ENCODE results near the gene NCAPG2. TPM values are rescaled to one million over a fixed set of nuclear protein-coding genes. Genes with fewer than 3 reads are reported as not detected.

The NCAPG2 gene
- total RNA-seq, 2 experiments from 2014 or later = 85.0 to 90.9 TPM

DNA sequence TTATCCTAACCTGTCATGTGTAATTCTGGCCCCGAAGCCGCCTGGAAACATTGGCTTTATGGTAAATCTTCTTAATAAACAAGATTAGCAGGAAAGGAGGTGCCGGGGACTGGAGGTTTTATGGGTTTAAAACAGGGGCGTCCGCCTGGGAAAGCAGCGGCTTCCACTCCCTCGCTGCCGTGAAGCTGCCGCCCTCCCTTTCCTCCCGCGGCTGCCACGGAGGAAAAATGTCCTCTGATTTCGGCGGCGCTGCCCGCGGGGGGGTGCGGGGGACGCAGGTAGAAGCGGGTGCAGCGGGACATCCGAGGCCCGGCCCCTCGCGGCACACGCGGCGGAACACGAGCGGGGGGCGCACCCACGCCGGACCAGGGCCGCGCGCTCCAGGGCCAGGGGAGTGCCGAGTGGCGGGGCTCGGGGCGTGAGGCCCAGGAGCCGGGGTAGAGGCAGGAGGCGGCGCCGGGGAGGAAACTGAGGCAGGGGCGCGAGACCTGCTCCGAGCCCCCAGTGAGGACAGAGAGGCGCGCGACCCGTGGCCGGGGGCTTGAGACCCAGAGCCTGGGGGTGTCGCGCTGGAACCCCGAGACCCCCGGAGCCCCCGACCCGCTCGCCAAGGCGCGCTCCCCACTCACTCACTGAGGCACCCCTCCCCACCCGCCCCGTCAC lies 118.0 kb downstream of the NCAPG2 start:
- CTCF ChIA-PET = no interaction called here

DNA sequence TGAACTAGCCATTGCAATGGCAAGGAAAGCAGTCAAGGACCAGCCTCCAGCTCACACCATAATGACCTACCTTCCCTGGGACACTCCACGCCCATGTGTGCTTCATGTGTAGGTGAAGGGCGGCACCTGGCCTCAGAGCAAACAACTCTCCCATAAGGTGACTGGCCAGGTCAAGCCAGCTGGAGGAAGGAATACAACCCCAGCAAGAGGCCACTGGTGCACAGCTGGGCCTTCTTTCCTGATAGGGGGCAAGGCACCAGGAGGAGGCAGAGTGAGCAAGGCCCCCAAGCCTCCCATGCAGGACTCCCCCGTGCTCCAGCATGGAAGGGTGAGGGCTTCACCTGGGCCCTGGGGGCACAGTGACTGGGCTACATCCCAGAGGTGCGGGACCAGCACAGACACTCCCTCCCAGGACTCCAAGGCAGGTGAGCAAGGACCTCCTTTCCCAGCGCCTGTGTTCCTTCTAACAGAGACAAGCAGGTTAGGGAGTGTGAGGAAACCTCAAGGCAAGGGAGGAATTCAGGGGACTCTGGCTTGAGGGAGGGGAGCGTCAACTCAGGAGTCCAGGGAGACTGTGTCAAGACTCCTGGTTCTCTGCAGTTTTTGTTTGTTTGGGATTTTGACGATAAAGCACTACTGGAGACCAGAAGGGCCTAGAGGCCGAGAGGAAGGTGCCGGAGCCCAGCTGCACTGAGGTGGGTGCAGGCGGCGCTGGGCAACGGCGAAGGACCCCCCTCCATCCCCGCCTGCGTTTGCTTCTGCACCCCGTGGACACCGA lies 118.7 kb downstream of the NCAPG2 start:
- ChIA-PET POLR2A (no interaction called here), CTCF (no interaction called here)

More for the DNA sequence above, 118.0 kb downstream of the NCAPG2 start:
- POLR2A ChIA-PET = no interaction called here

DNA sequence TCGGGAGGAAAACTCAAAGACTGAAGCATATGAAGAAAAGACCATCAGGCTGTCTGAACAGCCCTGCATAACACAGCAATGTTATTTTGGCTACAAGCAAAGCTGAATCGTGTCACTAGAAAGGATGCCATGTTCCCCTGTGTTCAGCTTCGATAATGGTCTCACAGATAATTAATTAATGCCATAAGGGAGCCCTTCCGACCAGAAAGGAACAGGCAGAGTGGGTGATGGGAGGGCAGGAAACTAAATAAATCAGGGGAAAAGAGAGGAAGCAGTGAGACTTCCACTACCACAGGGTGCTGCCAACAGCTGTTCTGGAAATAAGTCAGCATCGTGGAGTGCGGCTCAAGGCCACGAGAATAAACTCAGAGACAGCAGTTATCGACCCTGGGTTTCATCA lies 120.2 kb downstream of the NCAPG2 start:
- CTCF ChIA-PET = no interaction called here
- POLR2A ChIA-PET = no interaction called here

DNA sequence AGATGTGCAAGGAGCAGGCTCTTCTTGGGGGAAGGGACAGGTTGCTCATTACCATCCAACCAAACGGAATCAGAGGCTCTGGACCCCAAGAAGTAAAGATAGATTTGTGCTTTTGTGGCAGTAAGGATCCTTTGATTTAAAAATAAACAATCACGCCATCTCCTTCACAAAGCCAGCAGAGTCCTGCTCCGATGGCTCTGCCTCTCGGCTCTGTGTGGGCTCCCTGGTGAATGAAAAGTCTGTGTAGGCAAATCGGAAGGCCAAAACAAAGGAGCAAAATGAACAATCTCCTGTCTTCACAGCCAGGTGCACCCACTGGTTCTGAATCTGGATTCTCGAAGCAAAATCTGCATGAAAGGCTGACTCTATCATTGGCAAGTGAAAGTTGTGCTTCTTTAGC lies 120.8 kb downstream of the NCAPG2 start:
- POLR2A ChIA-PET = no interaction called here
- CTCF ChIA-PET = no interaction called here

DNA sequence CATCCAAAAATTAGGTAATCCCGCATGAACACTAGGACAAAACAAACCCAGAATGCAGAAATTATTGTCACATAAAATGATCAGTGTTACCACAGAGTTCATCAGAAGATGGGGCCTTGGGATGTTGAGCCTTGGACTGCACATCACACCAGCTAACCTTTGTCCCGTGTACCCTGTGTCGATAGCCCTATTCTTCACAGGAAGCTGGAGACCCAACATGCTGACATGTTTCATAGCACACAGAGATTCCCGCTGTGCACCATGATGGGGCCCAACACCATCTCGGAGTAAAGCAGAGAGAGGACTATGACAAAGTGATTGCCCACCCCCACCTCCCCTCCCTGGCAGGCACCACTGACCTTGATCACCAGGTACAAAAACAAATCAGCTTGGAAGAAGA lies 121.5 kb downstream of the NCAPG2 start:
- POLR2A ChIA-PET = no interaction called here
- CTCF ChIA-PET = no interaction called here

DNA sequence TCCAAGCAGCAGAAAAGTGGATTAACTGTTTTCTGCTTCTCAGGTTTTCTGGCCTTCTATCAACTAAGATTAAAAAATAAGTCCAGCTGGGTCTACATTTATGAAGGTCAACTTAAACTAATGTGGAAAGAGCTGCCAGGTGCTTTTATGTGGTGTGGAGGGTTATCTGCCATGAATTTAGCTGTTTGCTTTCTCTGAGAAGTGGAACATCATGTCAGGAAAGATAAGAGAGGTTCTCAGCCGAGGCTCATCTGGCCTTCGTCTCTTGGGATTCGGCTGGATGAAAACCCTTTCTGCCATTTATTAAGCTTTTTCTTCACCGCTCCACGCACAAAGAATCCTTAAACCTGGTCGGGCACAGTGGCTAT lies 122.5 kb downstream of the NCAPG2 start:
- ChIA-PET CTCF (no interaction called here), POLR2A (no interaction called here)

DNA sequence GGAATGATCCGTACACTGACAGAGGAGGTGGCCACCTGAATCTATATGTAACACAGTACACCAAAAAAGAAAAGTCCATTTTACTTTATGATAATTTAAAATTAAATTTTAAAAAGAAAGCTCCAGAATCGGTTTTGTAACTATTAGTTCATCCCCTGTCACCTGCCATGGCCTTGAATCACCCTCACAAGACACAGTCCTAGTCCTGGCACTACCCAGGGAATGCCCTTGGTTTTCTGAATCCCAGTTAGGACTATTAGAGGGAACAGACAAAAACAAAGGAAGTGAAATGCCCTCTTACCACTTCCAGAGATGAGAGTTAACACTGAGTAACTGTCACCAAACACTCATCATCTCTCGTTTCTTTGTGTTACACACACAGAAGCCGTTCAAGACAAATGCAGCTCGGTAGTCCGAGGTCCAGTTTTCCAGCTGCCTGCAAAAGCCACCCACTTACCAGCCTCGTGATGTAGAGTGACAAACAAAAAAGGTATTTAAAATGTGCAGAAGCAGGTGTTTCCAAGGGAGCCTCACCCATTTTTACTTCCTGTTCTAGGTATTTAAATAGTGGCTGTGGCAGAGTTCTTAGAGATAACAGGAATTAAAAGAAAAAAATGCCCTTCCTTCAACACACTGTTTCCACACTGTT lies 123.0 kb downstream of the NCAPG2 start:
- ChIA-PET POLR2A (no interaction called here), CTCF (no interaction called here)

Other genes with a start within 250 kb of the NCAPG2 start
- under 1 TPM; 0.36 to 0.44 TPM for gene PTPRN2, start 117.0 kb downstream of the NCAPG2 start, total RNA-seq
- gene ESYT2, start 124.7 kb upstream of the NCAPG2 start, total RNA-seq = 10 to 100 TPM; 57.3 to 59.1 TPM
- gene DYNC2I1, start 151.8 kb upstream of the NCAPG2 start, total RNA-seq = 10 to 100 TPM; 10.7 to 12.1 TPM